Hematopoietic multipotent progenitor cell (in vitro differentiated cells): Measurements from ENCODE around the gene XCL2. TPM values are rescaled to one million over a fixed set of nuclear protein-coding genes. Genes with fewer than 3 reads are reported as not detected.

Source experiments
- total RNA-seq: library from RNA; depleted of rRNA; stranded (reverse); fragments of >200 nt; gene quantifications from one replicate; pipeline ENCODE4 v1.2.3, GENCODE V29; 2012

XCL2 gene
- total RNA-seq, 1 donor: not detected

Other genes with a start within 250 kb of the XCL2 start
- not detected for gene XCL1, start 32.6 kb upstream of the XCL2 start, total RNA-seq
- not detected for gene DPT, start 185.2 kb upstream of the XCL2 start, total RNA-seq